Common myeloid progenitor, CD34-positive (primary cell): ENCODE results near the gene SYCP3.
"Not testable (repeated sequence)": the region's sequence is repeated elsewhere in the genome, so short reads cannot be mapped to it uniquely, and the experiment has no call there.

ENCODE experiments used
- CTCF ChIA-PET: fragments of 350-600 bp; sonication (Branson Sonifier 250); formaldehyde crosslinking; loops from one replicate; lab custom pipeline; 2021; ENCODE audit warnings: antibody characterized with exemption; lab: Charles Lee
- POLR2A ChIA-PET: fragments of 350-600 bp; sonication (Branson Sonifier 250); formaldehyde crosslinking; loops from one replicate; lab custom pipeline; 2021; ENCODE audit warnings: antibody characterized with exemption; lab: Charles Lee
- DNase-seq, 3 donors: peaks; one replicate each; pipeline versions ENCODE4 v3.0.0 to v3.0.0-alpha.2; 2013
- H3K27ac ChIP-seq, 2 experiments: 1 replicate in 1 of 2; 2 replicates in 1 of 2; pipeline ENCODE4 v1.7.0; 2013; ENCODE audit warnings: inconsistent platforms in 2 of 2, low read length in 2 of 2, mild to moderate bottlenecking in 2 of 2, low read depth in 1 of 2, moderate library complexity in 1 of 2; ENCODE audit not compliant: severe bottlenecking in 2 of 2, insufficient read depth in 1 of 2, poor library complexity in 1 of 2
- H3K27me3 ChIP-seq, 5 experiments: replicated peaks in 2 of 5; 1 replicate in 3 of 5; 2 replicates in 2 of 5; pipeline versions ENCODE4 v1.6.1 to v1.7.0; 2013; ENCODE audit warnings: low read length in 4 of 5, mild to moderate bottlenecking in 2 of 5, moderate library complexity in 2 of 5, inconsistent platforms in 1 of 5; ENCODE audit not compliant: insufficient read depth in 5 of 5, control insufficient read depth in 4 of 5
- H3K36me3 ChIP-seq, 4 experiments: 1 replicate in 2 of 4; 2 replicates in 2 of 4; pipeline versions ENCODE4 v1.6.1 to v1.7.0; 2013; ENCODE audit warnings: low read length in 3 of 4, control low read depth in 1 of 4, mild to moderate bottlenecking in 1 of 4; ENCODE audit not compliant: control insufficient read depth in 4 of 4, insufficient read depth in 4 of 4
- H3K4me1 ChIP-seq, 4 experiments: 1 replicate in 3 of 4; 2 replicates in 1 of 4; pipeline versions ENCODE4 v1.6.1 to v1.7.1; 2013; ENCODE audit warnings: low read length in 3 of 4, mild to moderate bottlenecking in 3 of 4, control low read depth in 1 of 4, inconsistent platforms in 1 of 4, moderate library complexity in 1 of 4; ENCODE audit not compliant: control insufficient read depth in 4 of 4, insufficient read depth in 4 of 4; ENCODE audit errors: control extremely low read depth in 1 of 4
- H3K4me3 ChIP-seq, 7 experiments: 1 replicate in 4 of 7; 2 replicates in 3 of 7; pipeline versions ENCODE4 v1.5.1 to v1.7.0; 2013; ENCODE audit warnings: mild to moderate bottlenecking in 7 of 7, low read length in 6 of 7, moderate library complexity in 6 of 7, inconsistent platforms in 2 of 7, low read depth in 2 of 7, control low read depth in 1 of 7; ENCODE audit not compliant: insufficient read depth in 4 of 7, control insufficient read depth in 1 of 7; ENCODE audit errors: extremely low read depth in 1 of 7
- H3K9me3 ChIP-seq, 5 experiments: 1 replicate in 4 of 5; 2 replicates in 1 of 5; pipeline versions ENCODE4 v1.6.1 to v1.7.1; 2013; ENCODE audit warnings: low read length in 4 of 5, mild to moderate bottlenecking in 2 of 5, inconsistent platforms in 1 of 5, low read depth in 1 of 5, moderate library complexity in 1 of 5; ENCODE audit not compliant: control insufficient read depth in 4 of 5, insufficient read depth in 2 of 5; ENCODE audit errors: control extremely low read depth in 1 of 5
- WGBS: methylation state at CpG from one replicate; pipeline ENCODE4 v1.1.5; 2013; ENCODE audit not compliant: insufficient coverage; 5-methylcytosine and 5-hydroxymethylcytosine counted together

Gene SYCP3

DNA sequence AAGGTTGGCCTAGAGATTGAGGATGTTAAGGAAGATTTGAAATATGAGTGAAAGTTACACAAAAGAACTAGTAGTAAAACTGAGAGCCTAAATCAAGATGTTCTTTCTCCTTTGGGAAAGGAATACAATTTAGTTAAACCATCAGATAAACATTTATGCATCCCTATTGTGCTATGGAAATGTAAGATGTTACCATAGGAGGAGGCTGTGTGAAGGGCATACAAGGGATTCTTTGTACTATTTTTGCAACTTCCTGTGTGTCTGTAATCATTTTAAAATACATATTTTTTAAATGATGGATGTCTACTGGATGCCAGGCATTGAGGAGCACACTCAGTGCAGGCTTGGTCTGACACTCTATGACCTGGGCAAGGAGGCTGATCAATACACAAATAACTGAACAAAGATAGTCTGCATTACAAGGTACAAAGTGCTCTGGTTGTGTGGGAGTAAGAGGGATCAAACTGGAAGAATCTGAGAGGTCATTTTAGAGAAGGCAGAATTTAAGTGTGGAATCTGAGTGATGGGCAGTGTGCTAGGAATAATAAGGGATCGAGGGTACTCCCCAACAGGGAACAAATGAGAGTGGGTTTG is 47.7 kb downstream of the SYCP3 start:
- no peaks in the 10 kb centered on the region for H3K27me3 ChIP-seq
- H3K36me3 ChIP-seq, result no peaks in the 10 kb centered on the region
- ChIA-PET POLR2A (no interaction called here), CTCF (no interaction called here)
- peaks cover 2 to 6% (median 4%) of the 10 kb centered on the region in 4 experiments for H3K4me1 ChIP-seq
- no peaks in the 10 kb centered on the region for H3K9me3 ChIP-seq
- no peak overlapping the region for H3K4me3 ChIP-seq
- no peak for DNase-seq
- H3K27ac ChIP-seq, result no peak overlapping the region
- 100% methylated on average over 1 of the region's 1 CpG for WGBS

DNA sequence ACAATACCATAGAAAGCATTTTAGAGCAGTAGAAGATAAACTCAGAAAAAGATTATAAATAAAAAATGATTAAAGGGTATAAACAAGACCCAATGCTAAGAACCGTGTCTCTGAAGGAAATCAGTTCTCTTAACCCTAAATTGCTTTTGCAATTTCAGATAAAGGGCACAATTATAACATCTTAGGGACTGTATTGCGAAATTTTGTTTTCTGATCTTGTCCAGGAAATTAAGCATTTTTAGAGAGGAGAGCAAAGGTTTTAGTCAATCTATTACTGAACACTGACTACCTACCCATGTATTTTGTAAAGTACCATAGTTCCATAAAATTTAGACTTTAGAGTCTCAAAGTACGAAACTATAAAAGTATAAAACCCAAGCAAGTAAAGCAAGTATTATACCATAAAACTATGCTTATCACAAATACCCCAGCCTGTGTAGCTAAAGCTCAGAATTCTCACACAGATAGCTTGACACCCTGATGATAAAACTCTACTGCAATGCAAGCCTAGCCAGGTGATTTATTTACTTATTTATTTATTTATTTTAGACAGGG is 48.6 kb downstream of the SYCP3 start:
- WGBS, result no CpG with 5 or more reads among the region's 3 CpGs
- Histone ChIP-seq H3K27ac (no peak overlapping the region), H3K27me3 (no peaks in the 10 kb centered on the region), H3K36me3 (no peaks in the 10 kb centered on the region), H3K9me3 (no peaks in the 10 kb centered on the region), H3K4me3 (no peak overlapping the region), H3K4me1 (no peaks in the 10 kb centered on the region)
- DNase-seq, result no peak
- ChIA-PET POLR2A (no interaction called here), CTCF (interaction anchor here (0.7 to 0.9 kb wide), 2 partner anchors 9 to 284 kb away, joined by 3 read pairs; no protein-coding TSS in a partner anchor)

DNA sequence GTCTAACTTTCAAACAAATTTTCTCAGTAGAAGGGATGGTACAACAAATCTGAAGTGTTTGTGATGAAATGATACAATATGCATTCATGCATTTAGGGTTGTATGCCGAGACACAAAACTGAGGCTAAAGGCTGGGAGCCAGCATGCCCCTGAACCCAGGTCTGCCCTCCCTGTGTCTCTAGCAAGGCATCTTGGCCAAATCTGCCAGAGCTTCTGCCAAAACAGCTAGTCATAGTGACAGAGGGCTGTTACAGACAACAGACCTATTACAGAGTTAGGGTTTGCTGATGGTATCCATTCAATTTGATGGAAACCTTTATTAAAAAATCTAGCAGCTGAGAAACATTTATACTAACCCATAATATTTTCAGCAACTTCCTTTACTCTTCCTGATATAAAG is 53.1 kb downstream of the SYCP3 start:
- ChIA-PET POLR2A (interaction anchor here (0.8 kb wide), 1 partner anchor 9 kb away, joined by 3 read pairs; no protein-coding TSS in a partner anchor), CTCF (no interaction called here)
- Histone ChIP-seq H3K36me3 (no peaks in the 10 kb centered on the region), H3K27me3 (no peaks in the 10 kb centered on the region), H3K4me1 (no peaks in the 10 kb centered on the region), H3K9me3 (no peaks in the 10 kb centered on the region), H3K4me3 (no peak overlapping the region), H3K27ac (no peak overlapping the region)
- DNase-seq, result no peak
- WGBS, result 100% methylated on average over 1 of the region's 1 CpG

DNA sequence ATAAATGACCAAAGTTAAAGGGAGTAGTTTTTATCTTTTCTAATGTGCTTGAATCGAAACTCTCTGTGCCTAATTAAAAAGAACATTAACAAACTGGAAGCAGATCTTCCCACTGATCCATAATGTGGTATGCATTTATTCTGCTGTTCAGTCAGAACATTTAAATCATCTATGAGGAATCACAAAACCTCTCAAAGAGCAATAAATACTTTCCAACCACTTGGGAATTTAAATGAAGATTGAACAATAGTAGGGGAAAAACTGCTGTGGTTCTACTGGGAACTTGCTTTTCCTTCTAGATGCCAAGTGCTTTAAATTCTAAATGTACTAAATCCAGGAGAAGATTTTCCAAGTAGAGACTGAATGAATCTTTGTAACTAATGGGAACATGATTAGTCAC is 54.2 kb downstream of the SYCP3 start:
- no peak for DNase-seq
- ChIA-PET POLR2A (no interaction called here), CTCF (no interaction called here)
- Histone ChIP-seq H3K36me3 (no peaks in the 10 kb centered on the region), H3K27me3 (no peaks in the 10 kb centered on the region), H3K9me3 (no peaks in the 10 kb centered on the region), H3K27ac (no peak overlapping the region), H3K4me3 (no peak overlapping the region), H3K4me1 (no peaks in the 10 kb centered on the region)
- WGBS, result no CpG with 5 or more reads among the region's 1 CpG

DNA sequence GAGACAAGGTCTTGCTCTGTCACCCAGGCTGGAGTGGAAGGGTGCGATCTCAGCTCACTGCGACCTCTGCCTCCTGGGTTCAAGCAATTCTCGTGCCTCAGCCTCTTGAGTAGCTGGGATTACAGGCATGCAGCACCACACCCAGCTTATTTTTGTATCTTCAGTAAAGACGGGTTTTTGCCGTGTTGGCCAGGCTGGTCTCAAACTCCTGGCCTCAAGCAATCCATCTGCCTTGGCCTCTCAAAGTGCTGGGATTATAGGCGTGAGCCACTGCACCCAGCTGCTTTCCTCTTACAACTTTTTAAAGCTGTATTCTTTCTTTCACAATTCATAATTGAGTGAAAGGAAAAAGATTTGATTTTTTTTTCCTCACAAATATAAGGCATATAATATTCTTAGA is 57.6 kb downstream of the SYCP3 start:
- DNase-seq, H3K9me3 ChIP-seq, H3K27ac ChIP-seq, H3K4me1 ChIP-seq, H3K27me3 ChIP-seq, POLR2A ChIA-PET, H3K36me3 ChIP-seq, H3K4me3 ChIP-seq: not testable (repeated sequence)
- 98% methylated on average over 5 of the region's 6 CpGs for WGBS
- CTCF ChIA-PET, result interaction anchor here (1.0 to 2.6 kb wide), 2 partner anchors 9 to 12 kb away, joined by 3 to 7 read pairs; no protein-coding TSS in a partner anchor

DNA sequence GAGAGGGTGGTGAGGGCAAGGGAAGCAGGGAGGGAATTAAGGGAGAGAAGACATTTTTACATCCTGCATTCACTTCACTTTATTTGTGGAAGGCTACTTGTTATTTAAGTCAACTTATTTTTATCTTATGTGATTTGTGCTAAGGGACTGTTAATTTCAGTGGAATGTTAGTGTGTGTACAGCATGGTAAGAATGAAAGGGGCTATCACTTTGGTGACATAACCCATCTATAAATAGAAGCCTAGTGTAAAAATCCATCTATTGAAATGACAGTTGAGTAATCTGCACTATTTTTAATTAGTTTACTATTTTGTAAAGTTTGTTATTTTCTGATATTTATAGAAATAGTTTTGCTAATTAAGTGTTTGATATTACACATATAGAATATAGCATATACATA is 58.6 kb downstream of the SYCP3 start:
- Histone ChIP-seq H3K36me3 (no peaks in the 10 kb centered on the region), H3K4me3 (no peak overlapping the region), H3K4me1 (no peaks in the 10 kb centered on the region), H3K27me3 (no peaks in the 10 kb centered on the region), H3K9me3 (no peaks in the 10 kb centered on the region), H3K27ac (no peak overlapping the region)
- DNase-seq, result no peak
- POLR2A ChIA-PET, result no interaction called here
- CTCF ChIA-PET, result no interaction called here

DNA sequence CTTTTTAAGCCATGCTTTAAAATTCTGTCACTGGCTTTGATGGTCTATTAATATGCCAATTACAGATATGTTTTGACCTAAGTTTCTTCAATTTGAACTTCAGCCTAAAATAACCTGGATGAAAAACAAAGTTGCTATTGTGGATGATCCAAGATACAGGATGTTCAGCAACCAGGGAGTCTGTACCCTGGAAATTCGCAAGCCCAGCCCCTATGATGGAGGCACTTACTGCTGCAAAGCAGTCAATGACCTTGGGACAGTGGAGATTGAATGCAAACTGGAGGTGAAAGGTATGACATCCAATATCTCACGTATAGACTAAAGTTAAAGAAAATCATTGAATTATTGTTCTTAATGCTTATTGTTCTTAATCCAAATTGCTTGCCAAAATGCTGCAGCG is 59.0 kb downstream of the SYCP3 start:
- Histone ChIP-seq H3K9me3 (no peaks in the 10 kb centered on the region), H3K4me3 (no peak overlapping the region), H3K36me3 (no peaks in the 10 kb centered on the region), H3K27ac (no peak overlapping the region), H3K27me3 (no peaks in the 10 kb centered on the region), H3K4me1 (no peaks in the 10 kb centered on the region)
- WGBS, result 100% methylated on average over 1 of the region's 3 CpGs
- no peak for DNase-seq
- POLR2A ChIA-PET, result no interaction called here
- CTCF ChIA-PET, result no interaction called here
